GM18951 (cell line): Measurements from ENCODE around the gene CCDC170.

ENCODE experiments used
- POLR2A ChIP-seq: IDR thresholded peaks from 4 replicates; pipeline ENCODE4 v1.6.1; 2011; ENCODE audit warnings: mild to moderate bottlenecking; ENCODE audit not compliant: insufficient read length, insufficient read depth; ENCODE audit errors: extremely low read depth
- in situ Hi-C: fragments of 300-500 bp; cut with MboI; formaldehyde crosslinking; loops from one replicate; pipeline ENCODE4 v1.12.0; 2022; ENCODE audit warnings: low sequenced_read_pairs, mixed read lengths, inconsistent platforms; ENCODE audit not compliant: unreplicated experiment

CCDC170 gene

GRCh38 chr6:151576633-151577032, 82.8 kb downstream of the CCDC170 start:
- no peak for TF ChIP-seq POLR2A

GRCh38 chr6:151577257-151577656, 83.4 kb downstream of the CCDC170 start:
- in situ Hi-C loops: no loop called here
- TF ChIP-seq POLR2A: no peak

More at GRCh38 chr6:151576633-151577032, 82.8 kb downstream of the CCDC170 start:
- in situ Hi-C loops: no loop called here

DNA sequence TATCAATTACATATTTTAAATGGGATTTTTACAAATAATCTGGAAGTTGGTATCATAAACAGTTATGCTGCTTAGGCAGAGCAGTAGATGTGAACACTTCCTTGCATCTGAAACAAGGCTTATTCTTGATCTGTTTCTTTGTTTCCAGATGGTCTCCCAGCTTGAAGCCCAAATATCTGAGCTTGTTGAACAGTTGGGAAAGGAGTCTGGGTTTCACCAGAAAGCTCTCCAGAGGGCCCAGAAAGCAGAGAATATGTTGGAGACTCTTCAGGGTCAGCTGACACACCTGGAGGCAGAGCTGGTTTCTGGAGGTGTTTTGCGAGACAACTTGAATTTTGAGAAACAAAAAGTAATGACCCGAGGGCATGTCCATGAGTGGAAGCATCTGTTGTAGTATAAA, 91.9 kb downstream of the CCDC170 start:
- TF ChIP-seq POLR2A: no peak
- in situ Hi-C loops: no loop called here

DNA sequence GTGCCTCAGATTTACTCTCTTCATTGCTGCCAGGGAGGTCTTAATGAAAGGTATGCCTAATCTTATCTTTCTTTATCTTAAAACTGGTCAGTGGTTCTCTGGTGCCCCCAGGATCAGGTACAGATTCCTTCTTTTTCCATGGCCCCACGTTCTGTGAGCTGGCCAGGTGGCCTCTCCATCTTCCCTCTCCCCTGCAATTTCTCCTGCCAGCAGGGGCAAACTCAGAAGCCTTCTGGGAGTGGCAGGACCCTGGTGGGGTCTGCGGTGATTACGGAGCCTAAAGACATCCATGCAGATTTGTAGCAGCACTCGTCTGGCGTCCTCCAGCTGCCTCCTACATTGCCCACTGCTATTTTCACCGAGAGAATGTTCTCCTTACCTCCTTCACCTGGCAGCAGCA, 95.8 kb downstream of the CCDC170 start:
- no peak for TF ChIP-seq POLR2A
- in situ Hi-C loops: no loop called here

GRCh38 chr6:151590742-151591141, 96.9 kb downstream of the CCDC170 start:
- in situ Hi-C loops: no loop called here
- no peak for TF ChIP-seq POLR2A

DNA sequence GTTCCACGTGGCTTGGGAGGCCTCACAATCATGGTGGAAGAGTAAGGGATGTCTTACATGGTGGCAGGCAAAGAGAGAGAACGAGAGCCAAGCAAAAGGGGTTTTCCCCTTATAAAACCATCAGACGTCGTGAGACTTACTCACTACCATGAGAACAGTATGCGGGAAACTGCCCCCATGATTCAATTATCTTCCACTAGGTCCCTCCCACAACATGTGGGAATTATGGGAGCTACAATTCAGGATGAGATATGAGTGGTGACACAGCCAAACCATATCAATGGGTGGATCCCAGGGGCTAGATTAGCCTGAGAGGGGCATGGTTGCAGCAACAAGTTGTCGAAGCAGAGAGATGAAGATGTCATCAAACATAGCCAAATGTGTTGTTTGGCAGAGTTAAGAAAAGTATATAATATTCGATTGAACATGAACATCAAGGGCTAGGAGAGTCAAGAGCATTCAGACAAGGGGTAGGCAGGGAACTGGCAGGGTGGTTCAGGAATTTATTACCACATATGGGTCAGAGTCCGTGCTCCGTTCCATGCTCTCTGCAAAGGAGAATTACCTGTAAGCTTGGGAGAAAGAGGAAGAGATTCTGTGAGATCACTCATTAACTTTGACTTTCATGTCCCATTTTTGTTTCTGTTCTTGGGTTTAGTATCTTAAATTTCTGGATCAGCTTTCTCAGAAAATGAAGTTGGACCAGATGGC, 98.8 kb downstream of the CCDC170 start:
- in situ Hi-C loops: no loop called here
- no peak for TF ChIP-seq POLR2A

GRCh38 chr6:151609146-151609902, 115.5 kb downstream of the CCDC170 start:
- in situ Hi-C loops: no loop called here
- no peak for TF ChIP-seq POLR2A

DNA sequence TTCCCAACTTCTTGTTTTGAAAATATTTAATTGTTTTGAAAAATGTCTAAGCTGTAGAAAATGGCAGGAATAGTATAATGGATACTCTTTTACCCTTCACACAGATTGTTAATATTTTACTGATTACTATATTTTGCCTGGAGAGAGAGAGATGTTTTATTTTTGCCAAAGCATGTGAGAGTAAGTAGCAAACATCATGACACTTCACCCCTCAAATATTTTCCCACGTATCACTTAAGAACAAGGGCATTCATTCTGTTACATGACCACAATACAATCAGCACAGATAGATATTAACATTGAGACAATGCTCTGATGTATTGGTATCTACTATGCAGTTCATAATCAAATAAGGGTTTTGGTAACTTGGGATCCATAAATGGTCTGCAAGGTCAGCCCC, 116.5 kb downstream of the CCDC170 start:
- in situ Hi-C loops: no loop called here
- no peak for TF ChIP-seq POLR2A

DNA sequence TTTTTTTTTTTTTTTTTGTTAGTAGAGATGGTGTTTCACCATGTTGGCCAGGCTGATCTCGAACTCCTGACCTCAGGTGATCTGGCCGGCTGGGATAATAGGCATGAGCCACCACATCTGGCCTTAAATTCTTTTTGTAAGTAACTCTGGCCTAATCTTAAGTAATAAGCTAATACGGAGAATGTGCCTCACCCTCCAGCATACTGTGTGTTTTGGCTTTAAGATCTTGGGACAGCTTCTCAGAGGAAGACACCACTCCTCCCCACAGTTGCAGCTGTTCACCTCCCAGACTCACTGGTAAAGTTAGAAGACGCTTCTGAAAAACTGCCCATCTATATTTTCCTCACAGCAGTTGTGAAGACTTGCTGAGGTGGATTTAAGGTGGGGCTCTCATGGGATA, 120.8 kb downstream of the CCDC170 start:
- in situ Hi-C loops: no loop called here
- no peak for TF ChIP-seq POLR2A

GRCh38 chr6:151616091-151616513, 122.3 kb downstream of the CCDC170 start:
- TF ChIP-seq POLR2A: no peak
- in situ Hi-C loops: no loop called here

DNA sequence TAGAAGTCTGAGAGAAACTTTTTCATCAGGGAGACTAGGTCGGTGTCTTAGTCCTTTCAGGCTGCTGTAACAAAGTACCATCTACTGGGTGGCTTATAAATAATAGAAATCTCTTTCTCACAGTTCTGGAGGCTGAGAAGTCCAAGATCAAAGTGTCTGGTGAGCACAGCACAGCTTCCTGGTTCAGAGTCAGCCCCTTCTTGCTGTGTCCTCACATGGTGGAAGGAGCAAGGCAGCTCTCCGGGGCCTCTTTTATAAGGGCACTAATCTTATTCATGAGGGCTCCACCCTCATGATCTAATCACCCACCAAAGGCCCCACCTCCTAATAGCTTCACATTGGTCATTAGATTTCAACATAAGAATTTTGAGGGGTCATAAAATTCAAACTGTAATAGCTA, 122.8 kb downstream of the CCDC170 start:
- in situ Hi-C loops: no loop called here
- no peak for TF ChIP-seq POLR2A

- TF ChIP-seq POLR2A: no peak
- in situ Hi-C loops: no loop called here
These were observed 123.7 kb downstream of the CCDC170 start for GRCh38 chr6:151617539-151617938.

- in situ Hi-C loops: no loop called here
These were observed 124.9 kb downstream of the CCDC170 start for GRCh38 chr6:151618717-151619116.

DNA sequence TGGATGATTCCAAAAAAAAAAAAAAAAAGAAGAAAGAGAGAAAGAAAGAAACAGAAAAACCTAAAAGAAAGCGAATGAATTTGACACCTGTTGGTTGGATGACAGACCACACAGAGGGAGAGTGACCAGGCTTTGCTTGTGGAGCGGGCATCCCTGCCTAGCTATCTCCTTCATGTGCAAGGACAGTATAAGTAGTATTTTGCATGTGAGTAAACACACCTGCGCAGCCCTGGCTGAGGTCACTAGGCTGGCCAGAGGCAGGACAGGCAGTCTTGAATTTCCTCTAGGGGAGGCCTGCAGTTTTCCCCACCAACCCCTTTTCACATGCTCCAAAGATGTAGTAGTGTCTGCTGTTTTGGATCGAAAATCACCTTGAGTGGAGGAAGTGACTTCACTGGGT, 126.4 kb downstream of the CCDC170 start:
- TF ChIP-seq POLR2A: no peak
- in situ Hi-C loops: no loop called here

More at GRCh38 chr6:151618717-151619116, 124.9 kb downstream of the CCDC170 start:
- no peak for TF ChIP-seq POLR2A
